NCI-H2171 treated with DMSO at 0.1 percent for 48 hours (cell line): ENCODE data around the gene OR2S2.
"Not testable (repeated sequence)": the region's sequence is repeated elsewhere in the genome, so short reads cannot be mapped to it uniquely, and the experiment has no call there.

ENCODE experiments used
- DNase-seq: peaks from one replicate; lab custom pipeline; 2025; lab: John Stamatoyannopoulos, UW

OR2S2 gene

DNA sequence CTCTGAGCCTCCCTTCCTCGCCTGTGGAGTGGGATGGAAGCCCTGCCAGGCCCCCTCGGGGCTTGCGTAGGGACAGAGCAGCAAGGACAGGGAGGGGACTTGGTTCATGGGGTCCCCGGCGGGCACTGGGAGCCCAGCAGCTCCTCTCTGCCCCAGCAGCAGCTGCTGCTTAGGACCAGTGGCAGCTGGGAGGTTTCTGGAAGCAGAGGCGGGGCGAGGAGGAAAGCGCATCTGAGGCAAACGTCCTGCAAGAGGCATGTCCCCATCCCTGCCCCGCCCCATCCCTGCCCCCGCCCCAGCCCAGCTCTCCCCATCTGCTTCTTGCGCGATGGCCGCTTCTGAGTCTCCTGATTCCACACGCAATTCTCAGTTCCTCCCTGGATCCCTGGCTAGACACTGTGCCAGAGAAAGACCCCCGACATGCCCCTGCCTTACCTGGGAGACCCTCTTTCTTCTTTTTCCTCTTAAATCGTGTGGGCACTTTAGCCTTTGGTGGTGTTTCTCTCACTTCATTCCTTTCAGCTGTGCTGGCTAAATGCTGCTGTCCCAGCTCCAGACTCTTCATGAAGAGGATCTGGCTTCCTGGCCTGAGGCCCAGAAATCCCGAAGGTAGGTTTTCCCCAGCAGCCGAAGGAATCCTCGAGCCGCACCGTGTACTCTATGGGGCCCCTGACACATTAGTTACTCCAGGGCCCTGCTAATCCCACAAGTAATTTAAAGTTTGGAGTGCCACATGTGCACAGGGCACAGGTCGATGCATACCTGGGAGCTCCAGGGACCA is 4.4 kb upstream of the OR2S2 start:
- DNase-seq = peak; percentile 39

- no peak for DNase-seq
Observed at GRCh38 chr9:35960039-35960655, 2.2 kb upstream of the OR2S2 start.

- no peak for DNase-seq
Observed at GRCh38 chr9:35956651-35957050, 1.3 kb downstream of the OR2S2 start.

DNA sequence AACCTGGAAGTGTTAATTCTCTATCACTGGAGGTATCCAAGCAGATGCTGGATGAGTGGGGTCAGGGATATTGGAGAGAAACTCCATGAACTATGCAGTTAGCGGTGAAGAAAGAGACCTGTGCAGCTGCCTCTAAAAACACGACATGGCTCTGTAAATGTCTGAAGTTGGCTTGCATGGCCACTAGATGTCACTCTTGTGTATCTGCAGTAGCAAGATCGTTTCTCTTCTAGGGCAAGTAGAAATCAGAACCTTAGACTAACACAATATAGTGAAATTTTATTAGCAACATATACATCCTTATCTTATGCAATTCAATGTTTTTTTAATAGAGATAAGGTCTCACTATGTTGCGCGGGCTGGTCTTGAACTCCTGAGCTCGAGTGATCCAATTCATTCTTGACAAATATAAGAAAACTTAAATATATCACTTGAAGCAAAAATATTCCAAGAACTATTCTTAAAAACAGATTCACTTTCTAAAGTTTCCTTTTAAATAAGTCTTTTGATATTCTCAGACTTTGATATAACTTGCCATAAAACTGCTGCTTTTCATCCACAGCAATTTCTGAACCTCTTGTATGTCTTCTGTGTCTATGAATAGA is 2.9 kb downstream of the OR2S2 start:
- peak; percentile 72 for DNase-seq

- DNase-seq = no peak
Observed at GRCh38 chr9:35952526-35953191, 5.3 kb downstream of the OR2S2 start.

DNA sequence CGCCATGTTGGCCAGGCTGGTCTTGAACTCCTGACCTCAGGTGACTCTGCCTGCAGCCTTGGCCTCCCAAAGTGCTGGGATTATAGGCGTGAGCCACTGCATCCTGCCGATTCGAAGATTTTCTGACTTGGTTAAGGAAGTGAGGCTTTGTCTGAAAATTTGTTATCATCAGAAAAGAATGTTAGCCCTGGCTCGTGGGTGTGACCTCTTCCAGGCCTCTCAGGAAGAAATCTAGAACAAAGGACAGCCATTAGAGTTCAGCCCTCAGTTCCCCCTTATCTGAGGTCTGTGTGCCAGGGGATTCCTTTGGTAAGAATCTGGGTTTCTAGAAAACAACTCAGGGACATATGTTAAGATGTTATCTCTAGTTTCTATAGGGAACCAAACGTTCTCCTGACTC is 6.2 kb downstream of the OR2S2 start:
- DNase-seq = no peak

GRCh38 chr9:35948901-35949318 is 9.0 kb downstream of the OR2S2 start:
- no peak for DNase-seq

GRCh38 chr9:35948451-35948850 is 9.5 kb downstream of the OR2S2 start:
- no peak for DNase-seq

GRCh38 chr9:35945341-35946018 is 12.5 kb downstream of the OR2S2 start:
- peak; percentile 92 for DNase-seq

- no peak for DNase-seq
Observed at GRCh38 chr9:35944841-35945240, 13.1 kb downstream of the OR2S2 start.

DNA sequence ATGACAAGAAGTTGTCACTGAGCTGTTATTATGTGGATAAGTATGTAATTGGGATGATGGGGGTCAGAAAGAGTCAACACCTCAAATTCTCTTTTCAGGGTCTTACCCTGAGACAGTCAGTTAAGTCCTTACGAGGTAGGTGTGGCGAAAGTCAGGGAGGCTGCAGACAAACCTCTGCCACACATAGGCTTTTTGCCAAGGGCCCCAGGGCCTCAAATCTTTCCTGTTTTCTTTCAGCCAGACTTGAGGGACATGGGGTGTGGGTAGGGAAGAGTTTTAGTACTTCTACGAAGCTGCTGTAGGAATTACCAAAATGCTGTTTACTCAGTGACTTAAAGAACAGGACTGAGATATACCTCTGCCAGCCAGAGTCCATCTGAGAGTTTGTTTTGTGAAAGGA is 13.8 kb downstream of the OR2S2 start:
- no peak for DNase-seq

DNA sequence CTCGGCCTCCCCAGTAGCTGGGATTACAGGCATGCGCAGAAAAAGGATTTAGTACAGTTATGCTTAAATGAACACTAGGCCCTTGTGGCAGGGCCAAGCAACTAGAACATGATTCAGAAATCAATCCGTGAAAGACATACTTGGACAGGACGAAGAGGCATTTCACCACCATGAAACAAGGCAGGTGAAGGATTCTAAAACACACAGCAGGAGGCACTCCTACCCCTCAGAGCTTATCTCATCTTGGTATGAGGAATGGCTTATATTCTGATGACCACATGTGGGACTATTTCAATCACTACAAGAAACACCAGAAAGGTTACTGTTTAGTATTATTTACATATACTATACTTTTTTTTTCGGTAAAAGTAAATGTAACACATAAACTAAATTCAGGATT is 15.7 kb downstream of the OR2S2 start:
- no peak for DNase-seq

DNA sequence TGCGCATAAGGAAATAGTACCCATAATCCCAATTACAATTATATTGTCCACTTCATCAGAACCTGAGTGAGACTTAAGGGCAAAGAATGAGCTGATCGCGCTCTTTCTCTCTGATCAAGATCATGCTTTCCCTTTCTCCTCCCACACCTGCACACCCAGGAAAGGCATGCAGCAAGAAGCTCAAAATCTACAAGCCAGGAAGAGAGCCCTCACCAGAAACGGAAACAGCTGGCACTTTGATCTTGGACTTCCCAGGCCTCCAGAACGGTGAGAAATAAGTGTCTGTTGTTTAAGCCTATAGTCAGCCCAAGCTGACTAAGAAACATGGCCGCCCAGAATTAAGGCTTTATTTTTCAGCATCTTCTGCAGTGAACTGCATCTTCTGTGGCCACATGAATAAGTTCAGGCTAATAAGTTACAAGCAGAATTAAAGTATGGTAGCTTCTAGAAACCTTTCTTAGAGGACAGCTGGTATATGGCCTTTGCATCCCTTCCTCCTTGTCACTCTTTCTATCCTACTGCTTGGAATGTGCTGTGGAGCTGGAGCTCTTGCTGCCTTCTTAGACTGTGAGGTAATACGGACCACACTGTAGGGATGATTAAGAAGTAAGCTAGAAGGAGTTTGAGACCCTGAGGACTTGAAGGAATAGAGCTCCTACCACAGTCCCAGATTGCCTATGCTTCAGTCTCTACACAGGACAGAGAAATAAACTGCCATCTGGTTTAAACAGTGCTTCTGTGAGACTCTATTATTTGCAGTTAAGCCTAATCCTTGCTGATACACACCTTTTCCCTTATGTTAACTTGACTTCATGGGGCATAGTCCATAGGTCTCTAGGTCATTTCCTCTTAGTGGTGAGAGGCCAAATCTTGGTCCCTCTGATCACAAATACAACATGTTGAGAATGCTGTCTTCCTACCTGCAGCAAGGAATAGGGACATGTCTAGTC is 17.2 kb downstream of the OR2S2 start:
- DNase-seq = no peak

DNA sequence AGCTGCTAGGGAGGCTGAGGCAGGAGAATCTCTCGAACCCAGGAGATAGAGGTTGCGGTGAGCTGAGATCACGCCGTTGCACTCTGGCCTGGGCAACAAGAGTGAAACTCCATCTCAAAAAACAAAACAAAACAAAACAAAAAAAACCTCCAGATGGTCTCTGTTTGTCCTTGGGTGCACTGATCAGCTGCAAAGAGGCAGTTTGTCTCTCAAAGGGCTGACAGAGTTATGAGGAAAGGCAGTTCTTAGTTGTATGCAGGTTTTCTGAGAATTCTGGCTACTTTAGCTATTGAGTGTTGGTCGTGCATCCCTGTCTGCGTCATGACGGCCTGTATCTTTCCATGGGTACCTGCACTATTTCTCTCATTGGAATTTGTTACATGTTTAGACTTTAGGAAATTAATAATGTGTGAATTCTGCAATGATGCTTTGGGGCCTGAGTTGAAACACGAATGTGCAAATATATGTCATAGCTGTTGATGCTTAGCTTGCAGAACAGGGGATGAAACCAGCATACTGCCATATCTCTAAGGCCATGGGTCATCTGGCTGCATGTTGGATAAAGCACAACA is 18.2 kb downstream of the OR2S2 start:
- no peak for DNase-seq

- DNase-seq = no peak
Observed at GRCh38 chr9:35938474-35939356, 19.2 kb downstream of the OR2S2 start.

DNA sequence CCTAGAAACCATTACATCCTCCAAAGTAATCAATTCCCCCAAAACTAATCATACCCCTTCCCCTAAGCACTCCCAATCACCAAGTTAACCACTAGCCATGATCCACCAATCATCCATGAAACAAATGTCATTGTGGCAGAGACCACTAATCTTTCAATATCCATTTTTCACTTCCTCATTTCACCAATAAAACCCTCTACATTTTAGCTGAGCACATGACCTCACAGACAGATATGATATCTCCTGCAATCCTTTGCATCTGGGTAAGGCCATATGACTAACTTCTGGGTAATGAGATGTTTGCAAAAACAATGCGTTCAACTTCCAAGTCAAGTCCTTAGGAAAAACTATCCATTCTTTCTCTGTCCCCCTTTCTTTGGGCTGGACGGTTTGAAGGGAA is 20.7 kb downstream of the OR2S2 start:
- DNase-seq = no peak

DNA sequence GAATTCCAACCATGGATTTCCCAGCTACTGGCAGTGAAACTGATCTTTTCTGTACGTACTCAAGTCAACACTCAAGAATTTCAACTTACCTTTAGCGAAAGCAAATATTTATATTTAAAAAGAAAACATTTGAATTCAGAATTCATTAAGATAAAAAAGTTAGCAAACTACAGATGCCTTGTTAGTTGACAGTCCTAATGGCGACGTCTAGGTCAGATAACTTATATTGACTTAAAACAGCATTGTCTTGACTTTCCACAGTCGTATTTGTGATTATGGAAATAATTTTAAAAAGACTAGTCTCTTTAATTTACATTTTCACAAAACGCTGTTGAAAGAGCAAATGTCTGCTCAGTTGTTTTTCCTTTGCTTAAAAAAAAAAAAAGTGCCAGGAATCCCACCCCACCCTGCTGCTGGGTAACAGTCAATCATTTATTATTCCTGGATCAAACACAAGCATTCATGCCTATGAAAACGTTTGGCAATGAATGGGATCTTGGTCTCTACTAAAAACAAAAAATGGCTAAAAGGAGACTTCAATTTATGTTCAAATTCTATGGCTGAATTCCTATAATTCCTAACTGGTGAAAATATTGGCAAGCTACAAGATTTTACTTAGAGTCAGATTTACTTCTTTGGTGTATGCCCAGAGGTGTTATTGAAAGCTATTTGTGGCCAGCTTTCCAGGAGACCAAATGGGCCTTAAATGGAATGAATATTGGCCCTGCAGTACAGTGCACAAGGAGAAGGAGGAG is 22.0 kb downstream of the OR2S2 start:
- DNase-seq = no peak

DNA sequence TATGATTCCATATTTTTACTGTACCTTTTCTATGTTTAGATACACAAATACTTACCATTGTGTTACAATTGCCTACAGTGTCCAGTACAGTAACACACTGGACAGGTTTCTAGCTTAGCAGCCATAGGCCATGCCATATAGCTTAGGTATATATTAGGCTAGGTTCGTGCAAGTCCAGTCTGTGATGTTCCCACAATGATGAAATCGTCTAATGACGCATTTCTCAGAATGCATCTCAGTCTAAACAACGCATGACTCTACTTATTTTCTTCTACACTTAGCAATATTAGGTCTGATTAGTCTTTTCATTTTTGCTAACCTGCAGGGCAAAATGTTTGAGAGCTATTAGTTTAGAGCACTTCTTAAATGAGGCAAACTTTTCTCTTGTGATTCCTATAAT is 22.7 kb downstream of the OR2S2 start:
- no peak for DNase-seq

GRCh38 chr9:35934069-35934468 is 23.9 kb downstream of the OR2S2 start:
- DNase-seq = not testable (repeated sequence)
